Activated CD8-positive, alpha-beta memory T cell treated with anti-CD3 and anti-CD28 coated beads, Interleukin-2, amount 50 U/mL, for 1 hour (primary cell): Measurements from ENCODE around the gene MS4A4E.
"Not testable (repeated sequence)": the region's sequence is repeated elsewhere in the genome, so short reads cannot be mapped to it uniquely, and the experiment has no call there.

Source experiments
- DNase-seq: peaks from one replicate; pipeline ENCODE4 v3.0.0-alpha.2; 2020; ENCODE audit errors: extremely low read depth

MS4A4E gene

GRCh38 chr11:60242740-60243239 is at the start of gene MS4A4E:
Gene MS4A4E (minus strand): TSS chr11:60243137. CDS start chr11:60230055, 13,082 bp downstream.
- DNase-seq, result no peak

DNA sequence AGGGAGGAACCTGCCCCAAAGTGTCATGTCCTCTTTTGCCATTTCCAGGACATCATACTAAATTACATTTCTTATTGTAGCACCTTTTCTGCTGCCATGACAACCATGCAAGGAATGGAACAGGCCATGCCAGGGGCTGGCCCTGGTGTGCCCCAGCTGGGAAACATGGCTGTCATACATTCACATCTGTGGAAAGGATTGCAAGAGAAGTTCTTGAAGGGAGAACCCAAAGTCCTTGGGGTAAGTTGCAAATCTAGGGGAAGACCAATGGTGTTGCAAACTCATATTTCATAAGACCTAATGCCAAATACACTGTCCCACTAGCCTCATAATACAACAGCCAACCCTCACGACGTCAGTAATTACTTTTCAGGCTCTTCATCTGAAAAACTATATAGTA is 49.2 kb upstream of the MS4A4E start:
- no peak for DNase-seq

DNA sequence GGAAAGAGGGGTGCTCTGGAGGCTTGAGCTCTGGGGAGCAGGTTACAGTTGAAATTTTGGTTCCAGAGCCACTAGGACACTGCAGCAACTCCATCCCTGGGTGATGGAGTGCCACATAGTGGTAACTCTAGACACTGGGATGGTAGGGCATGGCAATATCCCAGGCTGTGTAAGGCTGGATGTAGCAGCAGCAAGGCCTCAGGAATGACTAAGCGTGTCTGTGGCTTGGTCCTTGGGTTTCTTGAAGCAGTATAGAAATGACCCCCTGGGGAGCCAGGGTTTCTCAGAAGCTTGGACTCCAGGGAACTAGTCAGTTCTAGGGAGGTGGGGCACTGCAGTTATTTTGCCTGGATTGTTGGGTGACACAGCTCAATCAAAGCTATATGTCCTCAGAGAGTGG is 45.6 kb upstream of the MS4A4E start:
- DNase-seq, result no peak

DNA sequence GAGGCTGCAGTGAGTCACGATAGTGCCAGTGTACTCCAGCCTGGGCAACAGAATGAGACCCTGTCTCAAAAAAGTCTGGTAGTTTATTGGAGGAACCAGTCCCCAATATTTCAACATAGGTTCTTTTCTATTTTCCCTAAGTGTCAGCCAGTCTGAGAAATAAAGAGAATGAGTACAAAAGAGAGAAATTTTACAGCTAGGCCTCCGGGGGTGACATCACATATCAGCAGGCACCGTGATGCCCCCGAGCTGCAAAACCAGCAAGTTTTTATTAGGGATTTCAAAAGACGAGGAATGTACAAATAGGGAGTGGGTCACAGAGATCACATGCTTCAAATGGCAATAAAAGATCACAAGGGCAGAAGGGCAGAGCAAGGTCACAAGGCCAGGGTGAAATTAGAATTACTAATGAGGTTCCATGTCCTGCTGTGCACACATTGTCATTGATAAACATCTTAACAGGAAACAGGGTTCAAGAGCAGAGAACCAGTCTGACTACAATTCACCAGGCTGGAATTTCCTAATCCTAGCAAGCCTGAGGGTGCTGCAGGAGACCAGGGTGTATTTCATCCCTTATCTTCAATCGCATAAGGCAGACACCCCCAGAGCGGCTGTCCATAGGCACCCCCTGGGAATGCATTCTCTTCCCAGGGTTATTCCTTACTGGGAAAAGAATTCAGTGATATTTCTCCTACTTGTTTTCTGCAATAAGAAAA is 42.6 kb upstream of the MS4A4E start:
- not testable (repeated sequence) for DNase-seq

GRCh38 chr11:60282286-60282685 is 39.3 kb upstream of the MS4A4E start:
- DNase-seq, result no peak

DNA sequence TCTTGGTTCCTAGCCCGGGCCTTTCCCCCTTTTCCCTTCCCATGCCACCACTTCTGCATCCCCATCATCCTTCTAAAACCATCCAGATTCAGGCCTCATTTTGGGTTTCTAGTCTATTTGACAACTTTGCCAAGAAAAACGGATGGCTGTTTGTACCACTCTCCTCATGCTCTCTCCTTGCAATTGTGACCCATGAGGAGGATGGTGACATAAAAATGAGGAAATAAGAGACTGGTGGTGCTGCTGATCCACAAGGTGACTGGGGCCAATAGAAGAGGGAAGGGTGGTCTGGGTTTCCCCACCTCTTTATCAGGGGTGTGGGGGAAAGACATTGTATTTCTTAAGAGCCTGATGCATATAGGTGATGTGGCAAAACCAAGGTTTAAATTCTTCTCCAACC is 38.5 kb upstream of the MS4A4E start:
- no peak for DNase-seq

DNA sequence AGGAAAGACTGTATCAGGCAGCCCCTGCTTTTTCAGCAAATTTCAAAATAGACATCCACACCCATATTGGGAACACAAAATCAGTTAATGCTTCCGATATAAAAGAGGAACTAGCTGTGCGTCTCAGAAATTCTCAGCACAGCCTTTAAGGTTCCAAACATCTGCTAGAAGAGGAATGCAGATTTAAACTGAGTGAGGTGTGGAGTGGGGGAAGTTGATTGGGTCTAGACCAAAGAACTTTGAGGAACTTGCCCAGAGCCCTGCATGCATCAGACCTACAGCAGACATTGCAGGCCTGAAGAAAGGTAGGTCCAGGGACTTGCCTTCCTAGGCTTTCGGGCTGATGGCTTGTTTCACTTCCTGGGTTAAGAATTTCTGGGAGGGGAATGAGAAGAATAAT is 37.5 kb upstream of the MS4A4E start, which contains the start of gene MS4A4A:
Gene MS4A4A, plus strand, starts transcription at position 255 of the 400 bp plus-strand sequence. Its CDS starts 10 bp downstream, at position 265.
- no peak for DNase-seq

GRCh38 chr11:60274416-60274815 is 31.5 kb upstream of the MS4A4E start:
- no peak for DNase-seq

DNA sequence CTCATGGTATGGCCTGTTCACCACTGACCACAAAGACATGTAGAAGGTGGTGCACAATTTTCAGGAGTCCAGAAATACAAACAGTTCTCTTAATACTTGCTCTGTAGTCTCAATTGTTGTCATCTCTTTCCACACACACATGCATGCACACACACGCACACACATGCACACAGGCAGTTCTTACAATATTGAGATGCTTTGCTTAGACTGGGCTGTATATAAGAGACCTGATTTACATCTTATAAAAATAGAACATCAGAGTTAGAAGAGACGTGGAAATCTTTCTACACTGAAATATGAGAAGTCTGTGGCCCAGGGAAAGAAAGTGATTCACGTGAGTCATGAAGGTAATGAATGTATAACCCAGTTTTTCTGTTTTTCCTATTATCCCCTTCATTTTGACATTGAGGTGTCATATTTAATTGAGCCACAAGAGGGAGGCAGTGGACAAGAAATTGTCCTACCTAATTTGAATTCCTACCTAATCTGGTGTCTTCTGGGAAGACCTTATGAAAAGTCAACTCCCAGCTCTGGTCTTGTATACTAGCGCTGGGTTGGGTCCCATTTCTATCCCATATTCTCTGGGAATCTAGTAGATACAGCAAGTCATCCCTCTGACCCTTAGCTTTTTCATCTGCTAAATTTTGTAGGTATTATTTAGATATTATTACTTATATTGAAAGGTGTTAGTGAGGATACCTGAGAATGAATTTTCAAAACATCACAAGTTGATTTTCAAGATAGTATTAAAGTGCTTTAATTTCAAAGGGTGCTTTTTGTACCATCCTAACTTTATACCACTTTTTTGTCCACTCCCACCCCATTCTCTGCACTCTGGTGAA is 22.7 kb upstream of the MS4A4E start:
- no peak for DNase-seq

DNA sequence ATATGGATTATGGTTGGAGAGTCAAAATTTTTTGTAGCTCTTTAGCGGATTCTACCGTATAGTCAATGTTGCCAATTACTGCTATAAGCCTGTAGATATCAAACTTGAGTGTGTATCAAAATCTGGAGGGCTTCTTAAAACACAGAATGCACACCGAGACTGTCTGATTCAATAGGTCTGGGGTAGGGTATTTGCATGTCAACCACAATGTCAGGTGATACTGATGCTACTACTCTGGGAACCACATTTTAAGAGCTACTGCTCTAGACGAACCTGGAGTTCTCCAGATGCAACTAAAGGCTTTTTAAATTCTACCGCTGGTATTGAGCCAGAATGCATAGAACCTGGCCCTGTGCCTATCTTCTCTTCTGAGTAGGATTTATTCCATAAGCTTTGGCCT is 21.7 kb upstream of the MS4A4E start:
- no peak for DNase-seq

- DNase-seq, result no peak
Observed at GRCh38 chr11:60263402-60263801, 20.5 kb upstream of the MS4A4E start.

- no peak for DNase-seq
Observed at GRCh38 chr11:60261014-60261413, 18.1 kb upstream of the MS4A4E start.

DNA sequence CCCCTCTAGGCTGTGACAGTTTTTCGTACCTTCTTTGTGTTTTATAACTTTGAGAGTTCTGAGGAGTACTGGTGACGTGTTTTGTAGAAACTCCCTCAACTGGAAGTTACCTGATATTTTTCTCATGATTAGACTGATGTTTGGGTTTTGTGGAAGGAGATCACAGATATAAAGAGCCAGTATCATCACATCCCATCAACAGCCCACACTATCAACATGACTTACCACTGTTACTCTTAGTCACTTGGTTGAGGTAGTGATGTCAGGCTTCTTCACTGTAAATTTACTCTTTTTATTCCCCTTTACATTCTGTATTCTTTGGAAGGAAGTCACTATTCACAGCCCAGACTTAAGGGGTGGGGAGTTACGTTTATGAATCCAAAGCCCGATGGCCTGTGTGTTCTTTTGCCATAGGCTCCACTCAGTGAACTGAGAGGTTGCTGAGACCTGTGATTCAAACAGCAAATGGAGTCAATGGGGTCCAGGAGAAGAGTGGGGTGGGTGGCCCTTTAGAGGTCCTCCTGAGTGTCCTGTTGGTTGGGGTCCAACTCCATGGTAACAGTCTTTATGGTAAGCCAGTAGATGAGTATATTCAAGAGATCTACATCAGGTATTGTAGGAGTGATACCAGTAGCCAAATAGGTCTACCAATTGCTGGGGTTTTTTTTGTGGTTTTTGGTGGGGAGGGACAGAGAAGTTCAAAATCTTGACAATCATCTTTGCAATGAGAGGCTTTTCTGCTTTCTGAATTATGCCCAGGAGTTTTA is 15.2 kb upstream of the MS4A4E start:
- no peak for DNase-seq

DNA sequence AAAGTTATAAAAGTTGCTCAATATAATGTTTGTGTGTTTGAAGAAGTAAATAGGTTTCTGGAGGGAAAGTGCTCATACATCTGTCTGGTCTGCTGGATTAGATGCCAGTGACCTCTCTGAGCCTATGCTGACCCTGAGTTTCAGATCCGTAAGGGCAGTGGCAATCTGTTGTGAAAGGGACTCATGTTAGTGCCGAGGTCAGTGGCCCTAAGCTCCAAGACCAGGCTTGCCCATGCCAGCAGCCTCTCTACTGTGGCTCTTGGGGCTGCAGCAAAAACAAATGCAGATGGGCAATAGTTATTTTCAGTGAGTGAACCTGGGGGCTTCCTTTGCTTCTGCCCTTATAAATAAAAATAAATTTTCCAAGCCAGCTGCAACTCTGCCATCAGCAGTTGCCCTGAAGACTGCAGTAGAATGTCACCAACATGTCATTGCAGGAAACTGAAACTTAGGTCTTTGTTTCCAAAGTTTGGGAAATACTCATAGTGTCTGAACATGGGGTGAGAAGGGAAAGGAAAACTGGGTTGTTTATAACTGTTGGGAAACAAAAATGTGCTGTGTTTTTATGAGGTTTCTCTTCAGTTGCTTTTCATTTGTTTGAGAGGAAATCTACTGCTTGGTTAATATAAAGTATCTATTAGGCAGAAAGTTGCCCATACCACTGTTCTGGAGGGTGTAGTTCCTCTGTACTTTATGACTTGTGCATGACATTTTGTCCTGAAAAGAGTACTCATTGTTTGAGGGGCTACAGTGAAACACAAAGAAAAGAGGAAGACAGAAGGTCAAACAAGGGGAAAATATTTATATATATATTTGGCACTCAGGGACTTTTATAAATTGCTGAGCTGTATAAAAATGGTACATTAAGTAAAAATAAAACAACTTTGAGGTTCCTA is 9.5 kb upstream of the MS4A4E start:
- DNase-seq, result no peak

- DNase-seq, result no peak
Observed at GRCh38 chr11:60251485-60252212, 8.7 kb upstream of the MS4A4E start.

DNA sequence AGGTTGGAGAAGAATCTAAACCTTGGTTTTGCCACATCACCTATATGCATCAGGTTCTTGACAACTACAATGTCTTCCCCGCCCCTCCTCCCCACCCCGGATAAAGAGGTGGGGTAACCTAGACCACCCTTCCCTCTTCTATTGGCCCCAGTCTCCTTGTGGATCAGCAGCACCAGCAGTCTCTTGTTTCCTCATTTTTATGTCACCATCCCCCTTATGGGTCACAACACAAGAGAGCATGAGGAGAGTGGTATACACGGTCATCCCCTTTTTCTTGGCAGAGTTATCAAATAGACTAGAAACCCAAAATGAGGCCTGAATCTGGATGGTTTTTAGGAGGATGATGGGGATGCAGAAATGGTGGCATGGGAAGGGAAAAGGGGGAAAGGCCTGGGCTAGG is 1.2 kb downstream of the MS4A4E start:
- DNase-seq, result no peak

DNA sequence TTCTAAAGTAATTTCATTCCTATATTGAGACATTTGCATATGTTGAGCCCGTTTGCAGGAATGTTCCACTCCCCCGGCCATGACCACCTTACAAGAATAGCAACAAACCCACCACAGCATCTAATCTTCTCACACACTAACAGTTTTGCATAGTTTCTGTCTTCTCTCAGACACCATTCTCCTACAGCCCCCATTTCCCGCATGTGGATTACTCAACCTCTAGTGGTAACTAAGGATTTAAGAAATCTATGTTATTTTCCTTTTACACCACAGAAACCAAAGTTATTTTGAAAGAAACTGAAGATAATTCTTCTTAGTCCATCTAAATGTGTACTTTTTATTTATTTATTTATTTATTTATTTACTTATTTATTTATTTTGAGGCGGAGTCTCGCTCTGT is 2.3 kb downstream of the MS4A4E start:
- no peak for DNase-seq

DNA sequence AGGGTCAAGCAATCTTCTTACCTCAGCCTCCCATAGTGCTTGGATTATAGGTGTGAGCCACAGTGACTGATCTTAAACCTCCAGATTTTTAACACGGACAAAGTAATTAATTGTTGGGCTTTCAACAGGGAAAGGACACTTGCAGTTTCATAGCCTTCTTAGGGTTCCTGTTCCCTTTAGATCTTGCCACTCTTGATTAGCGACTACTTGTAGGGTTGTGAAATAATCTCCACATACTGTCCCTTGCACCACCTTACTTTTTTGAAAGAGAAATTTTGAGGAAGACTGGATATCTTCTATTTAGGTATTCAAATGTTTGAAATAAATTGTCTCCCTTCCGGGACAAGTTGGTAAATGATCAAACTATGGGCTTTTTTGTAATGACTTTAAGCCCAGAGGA is 7.6 kb downstream of the MS4A4E start:
- DNase-seq, result no peak

DNA sequence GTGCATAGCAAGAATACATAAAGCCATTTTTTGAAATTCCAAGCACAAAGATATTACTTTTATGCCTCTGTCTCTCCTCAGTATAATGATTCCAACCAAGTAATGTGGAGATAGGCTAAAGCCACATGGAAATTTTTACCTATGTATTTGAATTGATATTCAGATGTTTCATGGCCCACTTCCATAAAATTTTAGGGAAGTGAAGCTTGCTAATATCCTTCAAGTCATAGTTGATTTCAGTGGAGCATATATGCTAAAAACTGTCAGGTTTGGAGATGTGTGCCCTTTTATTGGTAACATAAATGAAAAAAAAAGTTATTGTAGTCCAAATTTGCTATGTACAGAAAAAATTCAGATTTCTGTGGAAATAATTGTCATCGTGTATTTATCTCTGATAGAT is 12.3 kb downstream of the MS4A4E start:
- DNase-seq, result no peak

- no peak for DNase-seq
Observed at GRCh38 chr11:60222141-60222540, 20.8 kb downstream of the MS4A4E start.
